ENCODE results near the gene RNASE9.

The RNASE9 gene

GRCh38 chr14:20555845-20556244 is 5.0 kb downstream of the RNASE9 start:
- no peaks in the 10 kb centered on the region for H3K36me3 ChIP-seq (ENCODE audit: insufficient read depth, low read length)
- H3K4me3 ChIP-seq (ENCODE audit: low read depth in 1 of 2, low read length in 2 of 2): no peak overlapping the region
- H4K20me1 ChIP-seq (ENCODE audit: insufficient read depth, low read length): no peaks in the 10 kb centered on the region
- no peaks in the 10 kb centered on the region for H3K4me1 ChIP-seq (ENCODE audit: insufficient read depth, low read length)
- no peak overlapping the region for H3K27ac ChIP-seq (ENCODE audit: low read length)
- DNase-seq (no peak), ATAC-seq (ENCODE audit: insufficient read depth, low read depth) (no peak)
- peaks cover 1% of the 10 kb centered on the region for H3K27me3 ChIP-seq (ENCODE audit: insufficient read depth, low read length, poor library complexity)
- TF ChIP-seq, protein P1, sequence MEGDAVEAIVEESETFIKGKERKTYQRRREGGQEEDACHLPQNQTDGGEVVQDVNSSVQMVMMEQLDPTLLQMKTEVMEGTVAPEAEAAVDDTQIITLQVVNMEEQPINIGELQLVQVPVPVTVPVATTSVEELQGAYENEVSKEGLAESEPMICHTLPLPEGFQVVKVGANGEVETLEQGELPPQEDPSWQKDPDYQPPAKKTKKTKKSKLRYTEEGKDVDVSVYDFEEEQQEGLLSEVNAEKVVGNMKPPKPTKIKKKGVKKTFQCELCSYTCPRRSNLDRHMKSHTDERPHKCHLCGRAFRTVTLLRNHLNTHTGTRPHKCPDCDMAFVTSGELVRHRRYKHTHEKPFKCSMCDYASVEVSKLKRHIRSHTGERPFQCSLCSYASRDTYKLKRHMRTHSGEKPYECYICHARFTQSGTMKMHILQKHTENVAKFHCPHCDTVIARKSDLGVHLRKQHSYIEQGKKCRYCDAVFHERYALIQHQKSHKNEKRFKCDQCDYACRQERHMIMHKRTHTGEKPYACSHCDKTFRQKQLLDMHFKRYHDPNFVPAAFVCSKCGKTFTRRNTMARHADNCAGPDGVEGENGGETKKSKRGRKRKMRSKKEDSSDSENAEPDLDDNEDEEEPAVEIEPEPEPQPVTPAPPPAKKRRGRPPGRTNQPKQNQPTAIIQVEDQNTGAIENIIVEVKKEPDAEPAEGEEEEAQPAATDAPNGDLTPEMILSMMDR (IDR thresholded peaks at IDR 0.05; ENCODE audit: borderline replicate concordance, extremely low read depth, low read length, poor library complexity, severe bottlenecking): no peak
- H3K79me2 ChIP-seq (ENCODE audit: insufficient read depth, low read length): no peaks in the 10 kb centered on the region
- no peaks in the 10 kb centered on the region for H3K9me3 ChIP-seq (ENCODE audit: insufficient read depth, low read length, severe bottlenecking)
- H3K4me2 ChIP-seq (ENCODE audit: insufficient read depth, low read length): no peak overlapping the region
- no peak overlapping the region for H3K9ac ChIP-seq (ENCODE audit: low read depth, low read length)
- H2AFZ ChIP-seq (ENCODE audit: low read depth, low read length): no peak overlapping the region

DNA sequence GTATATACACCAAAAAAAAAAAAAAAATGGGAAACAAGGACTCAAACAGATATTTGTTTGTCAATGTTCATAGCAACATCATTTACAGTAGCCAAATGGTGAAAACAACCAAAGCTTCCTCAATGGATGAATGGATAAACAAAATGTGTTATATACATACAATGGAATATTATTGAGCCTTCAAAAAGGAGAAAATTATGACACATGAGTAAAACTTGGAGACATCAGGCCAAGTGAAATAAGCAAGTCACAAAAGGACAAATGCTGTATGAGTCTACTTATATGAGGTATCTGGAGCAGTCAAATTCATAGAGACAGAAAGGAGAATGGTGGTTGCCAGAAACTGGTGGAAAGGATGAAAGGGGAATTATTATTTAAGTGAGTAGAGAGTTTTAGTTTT is 7.8 kb downstream of the RNASE9 start:
- H3K27ac ChIP-seq (ENCODE audit: low read length): no peak overlapping the region
- no peak overlapping the region for H2AFZ ChIP-seq (ENCODE audit: low read depth, low read length)
- peaks cover 3% of the 10 kb centered on the region for H3K27me3 ChIP-seq (ENCODE audit: insufficient read depth, low read length, poor library complexity)
- H3K4me3 ChIP-seq (ENCODE audit: low read depth in 1 of 2, low read length in 2 of 2): no peak overlapping the region
- TF ChIP-seq, protein P1 (IDR thresholded peaks at IDR 0.05; ENCODE audit: borderline replicate concordance, extremely low read depth, low read length, poor library complexity, severe bottlenecking): no peak
- no peak for TF ChIP-seq EZH2 (IDR thresholded peaks at IDR 0.05; ENCODE audit: borderline replicate concordance, low read depth, low read length, severe bottlenecking)
- DNase-seq (no peak), ATAC-seq (ENCODE audit: insufficient read depth, low read depth) (no peak)
- no peak overlapping the region for H3K9ac ChIP-seq (ENCODE audit: low read depth, low read length)
- no peaks in the 10 kb centered on the region for H4K20me1 ChIP-seq (ENCODE audit: insufficient read depth, low read length)
- H3K9me3 ChIP-seq (ENCODE audit: insufficient read depth, low read length, severe bottlenecking): no peaks in the 10 kb centered on the region
- H3K36me3 ChIP-seq (ENCODE audit: insufficient read depth, low read length): no peaks in the 10 kb centered on the region
- no peaks in the 10 kb centered on the region for H3K4me1 ChIP-seq (ENCODE audit: insufficient read depth, low read length)
- H3K79me2 ChIP-seq (ENCODE audit: insufficient read depth, low read length): no peaks in the 10 kb centered on the region
- H3K4me2 ChIP-seq (ENCODE audit: insufficient read depth, low read length): no peak overlapping the region

GRCh38 chr14:20551606-20552005 is 9.2 kb downstream of the RNASE9 start:
- no peak overlapping the region for H3K4me2 ChIP-seq (ENCODE audit: insufficient read depth, low read length)
- DNase-seq (no peak), ATAC-seq (ENCODE audit: insufficient read depth, low read depth) (no peak)
- H3K4me3 ChIP-seq (ENCODE audit: low read depth in 1 of 2, low read length in 2 of 2): no peak overlapping the region
- no peak overlapping the region for H2AFZ ChIP-seq (ENCODE audit: low read depth, low read length)
- no peak for TF ChIP-seq EZH2 (IDR thresholded peaks at IDR 0.05; ENCODE audit: borderline replicate concordance, low read depth, low read length, severe bottlenecking)
- H4K20me1 ChIP-seq (ENCODE audit: insufficient read depth, low read length): no peaks in the 10 kb centered on the region
- H3K36me3 ChIP-seq (ENCODE audit: insufficient read depth, low read length): no peaks in the 10 kb centered on the region
- no peak overlapping the region for H3K27ac ChIP-seq (ENCODE audit: low read length)
- H3K4me1 ChIP-seq (ENCODE audit: insufficient read depth, low read length): no peaks in the 10 kb centered on the region
- no peak overlapping the region for H3K9ac ChIP-seq (ENCODE audit: low read depth, low read length)
- no peaks in the 10 kb centered on the region for H3K9me3 ChIP-seq (ENCODE audit: insufficient read depth, low read length, severe bottlenecking)
- peaks cover 7% of the 10 kb centered on the region for H3K27me3 ChIP-seq (ENCODE audit: insufficient read depth, low read length, poor library complexity)
- H3K79me2 ChIP-seq (ENCODE audit: insufficient read depth, low read length): no peaks in the 10 kb centered on the region

GRCh38 chr14:20550926-20551325 is 9.9 kb downstream of the RNASE9 start:
- DNase-seq (no peak), ATAC-seq (ENCODE audit: insufficient read depth, low read depth) (no peak)
- Histone ChIP-seq H4K20me1 (ENCODE audit: insufficient read depth, low read length) (no peaks in the 10 kb centered on the region), H3K4me2 (ENCODE audit: insufficient read depth, low read length) (no peak overlapping the region), H3K4me1 (ENCODE audit: insufficient read depth, low read length) (no peaks in the 10 kb centered on the region), H3K36me3 (ENCODE audit: insufficient read depth, low read length) (no peaks in the 10 kb centered on the region), H3K27me3 (ENCODE audit: insufficient read depth, low read length, poor library complexity) (peaks cover 7% of the 10 kb centered on the region), H3K79me2 (ENCODE audit: insufficient read depth, low read length) (no peaks in the 10 kb centered on the region), H3K9me3 (ENCODE audit: insufficient read depth, low read length, severe bottlenecking) (no peaks in the 10 kb centered on the region), H3K4me3 (ENCODE audit: low read depth in 1 of 2, low read length in 2 of 2) (no peak overlapping the region), H3K9ac (ENCODE audit: low read depth, low read length) (no peak overlapping the region), H2AFZ (ENCODE audit: low read depth, low read length) (no peak overlapping the region), H3K27ac (ENCODE audit: low read length) (no peak overlapping the region)
- no peak for TF ChIP-seq EZH2 (IDR thresholded peaks at IDR 0.05; ENCODE audit: borderline replicate concordance, low read depth, low read length, severe bottlenecking)
